Measurements from ENCODE around the gene SLC7A8. TPM values are rescaled to one million over a fixed set of nuclear protein-coding genes. Genes with fewer than 3 reads are reported as not detected.

The SLC7A8 gene
- total RNA-seq, 1 experiment from 2014 or later: 77.9 TPM

- Histone ChIP-seq H3K23me2 (ENCODE audit: insufficient read length, low read depth, low read length, poor library complexity, severe bottlenecking) (no peaks in the 10 kb centered on the region), H3K9me3 (ENCODE audit: control insufficient read depth, low read depth, low read length) (no peaks in the 10 kb centered on the region), H4K91ac (ENCODE audit: insufficient read length, low read depth, low read length) (no peak overlapping the region), H2BK5ac (ENCODE audit: insufficient read length, low read length) (no peak overlapping the region), H3K27ac (ENCODE audit: insufficient read length, low read depth, low read length) (no peak overlapping the region), H3K9ac (ENCODE audit: extremely low read depth, insufficient read length, low read length) (no peak overlapping the region), H3K14ac (ENCODE audit: insufficient read depth, low read length) (no peak overlapping the region), H3K4me2 (ENCODE audit: insufficient read depth, insufficient read length, low read length) (no peak overlapping the region), H3K4me1 (ENCODE audit: insufficient read depth, low read length) (no peaks in the 10 kb centered on the region), H4K5ac (ENCODE audit: insufficient read length, low read depth, low read length) (no peak overlapping the region), H2BK12ac (ENCODE audit: insufficient read length, low read depth, low read length) (no peak overlapping the region), H2BK120ac (ENCODE audit: low read depth, low read length, poor library complexity, severe bottlenecking) (no peak overlapping the region), H3K4ac (ENCODE audit: low read depth, low read length) (no peak overlapping the region), H2BK20ac (ENCODE audit: low read depth, low read length, poor library complexity, severe bottlenecking) (no peak overlapping the region), H2AFZ (ENCODE audit: low read length) (no peak overlapping the region), H3T11ph (ENCODE audit: low read length) (no peak overlapping the region), H3K56ac (ENCODE audit: insufficient read length, low read depth, low read length) (no peak overlapping the region), H2BK15ac (ENCODE audit: low read depth, low read length) (no peak overlapping the region), H3K27me3 (ENCODE audit: insufficient read depth, low read length) (no peaks in the 10 kb centered on the region), H3K23ac (ENCODE audit: insufficient read length, low read depth, low read length) (no peak overlapping the region), H4K20me1 (ENCODE audit: control insufficient read depth, insufficient read depth, insufficient read length) (no peaks in the 10 kb centered on the region), H3K79me2 (ENCODE audit: insufficient read depth, low read length) (no peaks in the 10 kb centered on the region; the same call in 1 of the 2 replicates), H3K79me1 (ENCODE audit: insufficient read depth, low read depth, low read length, poor library complexity, severe bottlenecking) (no peaks in the 10 kb centered on the region), H2AK5ac (ENCODE audit: insufficient read length, low read length) (no peak overlapping the region), H3K18ac (ENCODE audit: insufficient read length, low read depth, low read length) (no peak overlapping the region), H4K8ac (replicated peaks; ENCODE audit: insufficient read length, low read depth, low read length) (no peak overlapping the region)
- Mint-ChIP-seq H3K4me3 (no peak overlapping the region), H3K27me3 (ENCODE audit: low read depth) (no peaks in the 10 kb centered on the region), H3K9me3 (peaks cover 0 to 2% of the 10 kb centered on the region in 2 experiments; a peak in 2 of 5 replicates), H3K27ac (no peak overlapping the region; a peak in 1 of 7 replicates), H3K4me1 (peaks cover 0 to 11% of the 10 kb centered on the region in 2 experiments; a peak in 3 of 4 replicates), H3K36me3 (ENCODE audit: insufficient read depth in 1 of 3, low read depth in 3 of 3) (peaks cover 36 to 45% (median 44%) of the 10 kb centered on the region in 3 experiments)
- no peak for DNase-seq
- no peak for TF ChIP-seq CTCF (conservative IDR thresholded peaks at IDR 0.05)
- no CpG with 5 or more reads among the region's 1 CpG for WGBS (ENCODE audit: extremely low coverage, insufficient read length, low lambda C conversion rate)
Measured at GRCh38 chr14:23147676-23148075, 35.8 kb downstream of the SLC7A8 start.

All from H9 (cell line).